IMR-90 (cell line): Measurements from ENCODE around the gene ASB13.

ENCODE experiments used
- BHLHE40 ChIP-seq: fragments of 150-350 bp; IDR thresholded peaks from 2 replicates; pipeline ENCODE4 v1.6.1; 2016; ENCODE audit warnings: mild to moderate bottlenecking, low read depth, low read length
- CEBPB ChIP-seq: IDR thresholded peaks from 2 replicates; pipeline ENCODE4 v1.6.1; 2012; ENCODE audit warnings: low read depth, low read length, improper control_type of control experiment
- FOS ChIP-seq: fragments of 150-350 bp; IDR thresholded peaks from 2 replicates; pipeline ENCODE4 v1.6.1; 2016; ENCODE audit warnings: low read depth, low read length
- MAFK ChIP-seq: IDR thresholded peaks from 2 replicates; pipeline ENCODE4 v1.6.1; 2012; ENCODE audit warnings: low read depth, low read length, improper control_type of control experiment
- MAZ ChIP-seq: IDR thresholded peaks from 2 replicates; pipeline ENCODE4 v1.6.1; 2012; ENCODE audit warnings: low read depth, mild to moderate bottlenecking, low read length, improper control_type of control experiment, moderate library complexity, borderline replicate concordance
- MXI1 ChIP-seq: IDR thresholded peaks from 2 replicates; pipeline ENCODE4 v1.6.1; 2012; ENCODE audit warnings: low read depth, mild to moderate bottlenecking, low read length, moderate library complexity, borderline replicate concordance
- POLR2A ChIP-seq: IDR thresholded peaks from 2 replicates; pipeline ENCODE4 v1.6.1; 2012; ENCODE audit warnings: mild to moderate bottlenecking, low read depth, low read length
- RAD21 ChIP-seq: IDR thresholded peaks from 2 replicates; pipeline ENCODE4 v1.6.1; 2012; ENCODE audit warnings: low read length, improper control_type of control experiment
- RFX5 ChIP-seq: IDR thresholded peaks from 2 replicates; pipeline ENCODE4 v1.8.0; 2012; ENCODE audit warnings: low read depth, mild to moderate bottlenecking, low read length, moderate library complexity
- SMC3 ChIP-seq: fragments of 150-350 bp; IDR thresholded peaks from 2 replicates; pipeline ENCODE4 v1.6.1; 2016; ENCODE audit warnings: low read depth, mild to moderate bottlenecking, antibody characterized with exemption, low read length, moderate library complexity
- TF ChIP-seq, protein P1 (sequence below): conservative IDR thresholded peaks from 2 replicates; pipeline ENCODE4 v1.5.1; 2012; ENCODE audit warnings: mild to moderate bottlenecking, low read depth, low read length, improper control_type of control experiment
- TF ChIP-seq, protein P2 (sequence below): fragments of 150-350 bp; IDR thresholded peaks from 2 replicates; pipeline ENCODE4 v1.6.1; 2017; ENCODE audit warnings: mild to moderate bottlenecking, antibody characterized with exemption, low read length, low read depth

GRCh38 chr10:5684971-5685763 lies 18.8 kb upstream of the ASB13 start:
- TF ChIP-seq, protein P1, sequence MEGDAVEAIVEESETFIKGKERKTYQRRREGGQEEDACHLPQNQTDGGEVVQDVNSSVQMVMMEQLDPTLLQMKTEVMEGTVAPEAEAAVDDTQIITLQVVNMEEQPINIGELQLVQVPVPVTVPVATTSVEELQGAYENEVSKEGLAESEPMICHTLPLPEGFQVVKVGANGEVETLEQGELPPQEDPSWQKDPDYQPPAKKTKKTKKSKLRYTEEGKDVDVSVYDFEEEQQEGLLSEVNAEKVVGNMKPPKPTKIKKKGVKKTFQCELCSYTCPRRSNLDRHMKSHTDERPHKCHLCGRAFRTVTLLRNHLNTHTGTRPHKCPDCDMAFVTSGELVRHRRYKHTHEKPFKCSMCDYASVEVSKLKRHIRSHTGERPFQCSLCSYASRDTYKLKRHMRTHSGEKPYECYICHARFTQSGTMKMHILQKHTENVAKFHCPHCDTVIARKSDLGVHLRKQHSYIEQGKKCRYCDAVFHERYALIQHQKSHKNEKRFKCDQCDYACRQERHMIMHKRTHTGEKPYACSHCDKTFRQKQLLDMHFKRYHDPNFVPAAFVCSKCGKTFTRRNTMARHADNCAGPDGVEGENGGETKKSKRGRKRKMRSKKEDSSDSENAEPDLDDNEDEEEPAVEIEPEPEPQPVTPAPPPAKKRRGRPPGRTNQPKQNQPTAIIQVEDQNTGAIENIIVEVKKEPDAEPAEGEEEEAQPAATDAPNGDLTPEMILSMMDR = peak; percentile 54
- no peak; the same call in none of the 2 replicates for TF ChIP-seq SMC3
- TF ChIP-seq FOS = no peak
- no peak for TF ChIP-seq POLR2A
- TF ChIP-seq RAD21 = peak; percentile 57
- no peak for TF ChIP-seq MAFK
- 0 out of 2 replicates have a peak, but pooled peaks have one; percentile 1 for TF ChIP-seq MAZ
- peak; percentile 96 for TF ChIP-seq MXI1
- TF ChIP-seq CEBPB = no peak
- TF ChIP-seq, protein P2, sequence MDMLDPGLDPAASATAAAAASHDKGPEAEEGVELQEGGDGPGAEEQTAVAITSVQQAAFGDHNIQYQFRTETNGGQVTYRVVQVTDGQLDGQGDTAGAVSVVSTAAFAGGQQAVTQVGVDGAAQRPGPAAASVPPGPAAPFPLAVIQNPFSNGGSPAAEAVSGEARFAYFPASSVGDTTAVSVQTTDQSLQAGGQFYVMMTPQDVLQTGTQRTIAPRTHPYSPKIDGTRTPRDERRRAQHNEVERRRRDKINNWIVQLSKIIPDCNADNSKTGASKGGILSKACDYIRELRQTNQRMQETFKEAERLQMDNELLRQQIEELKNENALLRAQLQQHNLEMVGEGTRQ = no peak
- TF ChIP-seq RFX5 = no peak
- TF ChIP-seq BHLHE40 = no peak
